GM19099 (cell line): ENCODE results near the gene THRA.
A peak's percentile ranks its signal among the peaks of the same experiment; 100 is the strongest.

Experiments
- POLR2A ChIP-seq: IDR thresholded peaks from 3 replicates; pipeline ENCODE4 v1.6.1; 2011; ENCODE audit warnings: low read depth; ENCODE audit not compliant: insufficient read length; ENCODE audit errors: extremely low read depth

Gene THRA

DNA sequence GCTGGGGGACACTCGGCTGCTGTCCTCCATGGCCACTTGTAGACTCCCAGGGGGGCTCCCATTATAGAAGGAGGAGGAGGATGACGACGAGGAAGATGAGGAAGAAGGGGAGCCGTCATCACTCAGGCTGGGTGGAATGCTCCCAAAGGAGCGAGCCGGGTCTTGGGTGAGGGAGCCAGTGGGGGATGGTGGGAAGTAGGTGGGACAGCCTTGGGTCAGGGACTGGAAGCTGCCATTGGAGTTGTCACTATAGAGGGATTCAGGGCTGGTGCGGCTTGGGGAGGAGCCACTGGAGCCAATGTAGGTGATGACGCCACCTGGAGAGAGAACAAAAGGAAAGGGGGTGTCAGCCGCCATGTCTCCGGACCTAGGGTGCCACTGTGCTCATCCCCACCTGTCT, 34.3 kb downstream of the THRA start:
- TF ChIP-seq POLR2A: no peak

DNA sequence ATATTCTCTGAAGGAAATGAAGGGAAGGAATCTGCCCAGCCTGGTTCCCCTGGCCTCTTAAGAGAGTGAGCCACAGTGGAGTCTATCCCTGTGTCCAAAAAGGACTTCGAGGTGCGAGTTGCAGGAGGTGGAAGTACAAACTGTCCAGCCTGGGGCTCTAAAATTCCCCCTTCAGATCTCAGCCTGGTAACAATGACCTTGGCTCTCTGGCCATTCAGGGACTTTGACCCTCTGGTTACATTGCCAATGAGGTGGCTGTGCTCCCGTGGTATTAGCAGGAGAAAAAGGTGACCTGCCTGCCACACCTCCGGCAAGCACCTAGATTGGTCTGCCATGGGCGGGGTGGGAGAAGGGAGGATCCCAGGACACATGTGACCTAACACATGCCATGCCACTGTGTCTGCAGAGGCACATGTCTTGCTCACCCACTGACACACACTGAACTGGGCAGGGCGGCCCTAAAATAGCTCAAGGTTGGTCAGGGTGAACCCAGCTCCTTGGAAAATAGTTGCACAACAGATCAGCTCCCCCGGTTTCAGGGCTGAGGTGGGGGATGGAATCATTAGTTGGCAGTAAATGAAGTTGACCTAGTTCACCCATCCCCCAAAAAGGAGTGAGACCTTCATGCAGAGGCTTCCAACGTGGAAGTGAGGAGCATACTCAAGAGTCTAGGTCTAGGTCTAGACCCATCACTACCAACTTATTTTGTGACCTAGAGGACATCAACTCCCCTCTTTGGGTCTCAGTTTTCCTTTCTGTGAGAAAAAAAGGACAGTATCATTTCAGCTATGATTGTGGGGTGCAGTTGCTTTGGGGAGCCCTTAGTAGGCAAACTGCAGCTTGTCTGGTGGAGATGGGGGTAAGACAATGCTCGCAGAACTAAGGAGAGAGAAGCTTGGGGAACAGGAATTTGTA, 35.4 kb downstream of the THRA start:
- no peak for TF ChIP-seq POLR2A

DNA sequence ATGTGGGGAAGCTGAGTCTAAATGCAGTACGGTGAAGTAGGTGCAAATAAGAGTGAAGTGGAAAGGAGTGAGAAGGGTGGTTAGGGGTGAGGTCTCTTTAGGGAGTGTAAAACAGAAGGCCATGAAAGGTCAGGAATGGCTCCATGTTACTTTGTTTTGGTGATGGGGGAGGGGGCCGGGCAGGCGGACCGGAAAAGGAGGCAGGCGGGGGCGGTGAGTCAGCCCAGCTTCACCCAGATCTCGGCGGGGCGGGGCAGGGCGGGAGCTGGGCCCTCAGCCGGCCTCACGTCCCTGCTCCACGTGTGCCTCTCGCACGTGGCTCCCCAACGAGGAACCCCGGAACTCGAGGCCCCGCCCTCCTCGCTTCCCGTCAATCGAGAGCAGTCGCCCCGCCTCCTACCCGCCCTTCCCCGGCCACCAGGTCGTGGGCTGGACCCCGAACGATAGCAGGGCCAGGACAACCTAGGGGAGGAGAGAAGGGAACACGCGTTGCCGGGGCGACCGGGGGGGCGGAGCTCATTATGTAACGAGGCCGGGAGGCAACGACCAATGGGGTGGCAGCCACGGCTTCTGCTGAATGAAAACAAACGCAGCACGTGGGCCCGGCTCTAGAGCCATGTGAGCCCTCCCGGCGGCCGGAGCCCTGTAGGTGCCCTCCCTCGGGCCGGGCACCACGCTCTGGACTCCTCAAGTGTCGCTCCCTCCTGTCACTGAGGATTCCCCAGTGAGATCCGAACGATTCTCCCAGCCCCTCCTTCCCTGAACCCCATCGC, 36.3 kb downstream of the THRA start:
- TF ChIP-seq POLR2A: no peak

DNA sequence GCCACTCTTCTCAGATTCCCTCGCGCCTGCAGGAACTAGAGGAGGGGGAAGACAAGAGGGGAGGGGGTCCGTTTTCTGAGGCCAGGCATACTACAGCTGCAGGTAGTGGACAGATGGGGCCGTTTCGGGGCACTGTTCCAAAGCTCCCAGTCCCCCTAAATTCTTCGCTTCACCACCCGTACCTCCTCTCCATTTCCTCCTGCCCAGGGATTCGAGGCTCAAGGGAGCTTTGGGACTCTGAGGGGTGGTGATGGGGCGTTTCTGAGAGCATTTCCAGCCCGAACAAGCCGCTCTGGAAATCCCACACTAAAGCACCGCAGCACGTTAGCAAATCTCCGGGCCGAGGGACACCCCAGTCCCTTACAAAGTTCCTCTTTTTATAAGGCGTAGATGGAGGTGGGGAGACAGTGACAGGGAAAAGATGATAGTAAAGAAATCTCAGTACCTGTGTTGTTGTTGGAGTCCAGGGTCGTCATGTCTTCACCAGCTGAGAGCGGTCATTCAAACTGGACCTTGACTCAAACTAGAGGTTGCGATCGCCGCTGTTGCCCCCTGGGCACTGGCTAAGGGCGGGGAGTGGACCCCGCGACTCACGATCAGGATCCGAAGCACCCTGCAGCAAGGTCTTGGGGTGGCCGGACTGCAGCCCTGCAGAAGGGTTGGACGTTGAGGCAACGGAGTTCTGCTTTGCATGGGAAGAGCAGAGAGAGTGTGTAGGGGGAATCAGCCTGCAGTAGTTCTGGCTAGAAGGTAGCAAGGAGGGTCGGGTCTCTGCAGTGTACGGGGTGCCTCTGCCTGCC, 37.1 kb downstream of the THRA start:
- TF ChIP-seq POLR2A: no peak

DNA sequence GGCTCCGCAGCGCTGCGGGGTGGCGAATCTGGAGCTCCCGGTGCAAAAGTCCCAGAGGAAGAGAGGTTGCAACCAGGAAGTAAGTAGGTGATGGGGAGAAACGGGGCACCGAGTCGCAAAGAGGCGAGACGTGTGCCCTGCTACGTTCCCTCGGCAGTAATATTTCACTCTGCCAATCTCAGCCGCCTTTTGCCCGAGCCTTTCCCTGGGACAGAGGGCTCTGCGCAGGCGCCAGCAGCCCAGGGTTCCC, 37.6 kb downstream of the THRA start, which contains the start of gene NR1D1:
TSS of gene NR1D1 (minus strand) at position 171 of the 250 bp plus-strand sequence. CDS start 495 bp downstream, outside the sequence.
- no peak for TF ChIP-seq POLR2A

DNA sequence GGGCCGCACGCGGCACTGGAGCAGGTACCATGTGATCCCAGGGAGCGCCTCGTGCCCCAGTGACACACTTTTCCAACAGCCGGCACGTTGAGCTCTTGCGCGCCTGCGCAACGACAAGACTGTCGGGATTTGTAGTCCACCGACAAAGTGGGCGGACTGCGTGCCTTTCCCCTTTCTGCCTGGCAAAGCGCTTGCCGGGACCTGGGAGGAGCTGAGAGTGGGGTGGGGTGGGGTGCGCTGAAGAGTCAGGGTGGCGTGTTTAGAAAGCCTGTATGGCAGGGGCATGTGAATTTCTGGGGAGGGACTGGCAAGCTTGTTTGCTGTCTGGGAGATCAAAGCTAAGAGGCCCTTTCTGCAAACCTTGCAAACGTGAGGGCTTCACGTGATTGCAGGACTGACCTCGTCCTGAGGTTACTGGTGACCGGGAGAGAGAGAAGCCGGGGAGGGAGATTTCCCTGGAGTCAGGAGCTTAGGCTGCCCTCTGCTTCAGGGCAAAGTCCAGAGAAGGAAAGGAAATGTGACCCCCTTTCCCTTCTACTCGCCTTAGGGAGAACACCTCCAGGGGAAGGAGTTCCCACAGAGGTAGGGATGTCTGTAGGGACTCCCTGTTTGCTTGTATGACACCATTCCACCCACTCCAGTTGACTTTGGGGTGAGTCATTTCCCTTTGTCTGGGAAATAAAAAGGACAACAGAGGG, 38.1 kb downstream of the THRA start:
- peak; percentile 55 for TF ChIP-seq POLR2A

DNA sequence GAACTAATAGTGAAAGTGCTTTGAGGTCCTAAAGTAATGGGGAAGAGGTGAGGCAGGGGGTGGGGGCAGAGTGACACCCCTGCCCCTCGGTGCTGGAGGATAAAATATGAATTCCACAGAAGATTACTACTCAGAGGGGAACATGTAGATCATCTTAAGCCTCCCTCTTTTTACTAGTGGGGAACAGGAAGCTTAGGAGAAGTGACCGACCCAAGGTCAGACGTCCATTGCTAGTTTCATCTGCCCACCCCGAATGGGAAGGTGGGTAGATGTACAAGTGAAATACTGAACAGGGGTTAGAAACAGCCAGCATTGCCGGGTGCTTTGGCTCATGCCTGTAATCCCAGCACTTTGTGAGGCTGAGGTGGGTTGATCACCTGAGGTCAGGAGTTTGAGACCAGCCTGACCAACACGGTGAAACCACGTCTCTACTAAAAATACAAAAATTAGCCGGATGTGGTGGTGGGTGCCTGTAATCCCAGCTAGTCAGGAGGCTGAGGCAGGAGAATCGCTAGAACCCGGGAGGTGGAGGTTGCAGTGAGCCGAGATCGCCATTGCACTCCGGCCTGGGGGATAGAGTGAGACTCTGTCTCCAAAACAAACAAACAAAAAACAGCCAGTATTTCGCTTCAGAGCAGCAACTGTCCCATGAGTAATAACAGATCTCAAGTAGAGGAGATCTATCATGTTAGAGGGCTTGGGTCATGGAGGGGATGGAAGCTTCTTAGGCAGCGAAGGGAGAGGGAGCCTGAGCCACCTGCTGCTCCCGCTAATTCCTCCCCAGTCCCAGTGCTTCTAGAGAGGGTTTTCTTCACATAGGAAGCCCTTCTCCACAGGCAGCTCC, 38.8 kb downstream of the THRA start:
- TF ChIP-seq POLR2A: no peak

DNA sequence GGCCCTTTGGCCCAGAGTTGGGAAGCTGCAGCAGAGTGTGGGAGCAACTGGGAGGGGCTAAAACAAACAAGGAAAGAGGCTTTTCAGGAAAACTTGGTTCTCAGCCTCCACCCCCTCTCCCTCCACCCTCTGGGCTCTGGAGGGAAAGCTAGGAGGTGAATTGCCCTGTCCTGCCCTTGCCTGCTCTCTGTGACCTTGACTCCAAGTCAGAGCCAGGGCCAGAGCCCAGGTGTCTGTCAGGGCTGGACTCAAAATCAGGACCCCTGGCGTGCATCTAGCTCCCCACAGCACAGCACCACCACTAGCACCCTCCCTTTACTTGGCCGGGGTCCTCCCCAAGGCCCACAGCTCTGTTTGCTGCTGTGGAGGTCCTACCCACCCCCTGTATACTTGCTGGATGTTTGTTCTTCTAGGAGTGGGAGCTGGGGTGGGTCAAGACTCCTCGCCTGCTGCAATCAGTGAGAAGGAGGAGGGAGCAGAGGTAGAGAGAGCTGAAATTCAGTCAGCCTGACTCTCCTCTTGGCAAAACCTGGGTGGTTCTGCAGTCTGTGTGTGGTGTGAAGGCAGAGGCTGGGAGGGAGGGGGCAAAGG, 40.4 kb downstream of the THRA start:
- TF ChIP-seq POLR2A: no peak

DNA sequence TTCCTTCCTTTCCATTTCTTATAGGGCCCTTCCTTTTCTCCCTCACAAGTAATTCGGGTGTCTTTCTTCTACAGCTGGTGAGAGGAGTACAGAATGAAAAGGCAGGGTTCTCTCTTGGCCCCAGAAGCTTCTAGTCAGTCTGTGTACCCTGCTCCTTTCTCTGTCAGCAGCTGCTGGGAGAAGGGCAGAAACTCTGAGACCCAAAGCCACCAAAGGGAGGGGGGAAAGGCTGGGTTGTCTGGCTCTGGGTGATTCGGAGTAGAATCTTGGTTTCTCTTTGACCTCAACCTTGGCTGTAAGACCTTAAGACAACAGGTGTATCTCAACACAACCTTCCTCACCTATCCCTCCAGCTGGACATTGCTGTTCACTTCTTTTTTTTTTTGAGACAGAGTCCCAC, 40.9 kb downstream of the THRA start:
- TF ChIP-seq POLR2A: no peak

DNA sequence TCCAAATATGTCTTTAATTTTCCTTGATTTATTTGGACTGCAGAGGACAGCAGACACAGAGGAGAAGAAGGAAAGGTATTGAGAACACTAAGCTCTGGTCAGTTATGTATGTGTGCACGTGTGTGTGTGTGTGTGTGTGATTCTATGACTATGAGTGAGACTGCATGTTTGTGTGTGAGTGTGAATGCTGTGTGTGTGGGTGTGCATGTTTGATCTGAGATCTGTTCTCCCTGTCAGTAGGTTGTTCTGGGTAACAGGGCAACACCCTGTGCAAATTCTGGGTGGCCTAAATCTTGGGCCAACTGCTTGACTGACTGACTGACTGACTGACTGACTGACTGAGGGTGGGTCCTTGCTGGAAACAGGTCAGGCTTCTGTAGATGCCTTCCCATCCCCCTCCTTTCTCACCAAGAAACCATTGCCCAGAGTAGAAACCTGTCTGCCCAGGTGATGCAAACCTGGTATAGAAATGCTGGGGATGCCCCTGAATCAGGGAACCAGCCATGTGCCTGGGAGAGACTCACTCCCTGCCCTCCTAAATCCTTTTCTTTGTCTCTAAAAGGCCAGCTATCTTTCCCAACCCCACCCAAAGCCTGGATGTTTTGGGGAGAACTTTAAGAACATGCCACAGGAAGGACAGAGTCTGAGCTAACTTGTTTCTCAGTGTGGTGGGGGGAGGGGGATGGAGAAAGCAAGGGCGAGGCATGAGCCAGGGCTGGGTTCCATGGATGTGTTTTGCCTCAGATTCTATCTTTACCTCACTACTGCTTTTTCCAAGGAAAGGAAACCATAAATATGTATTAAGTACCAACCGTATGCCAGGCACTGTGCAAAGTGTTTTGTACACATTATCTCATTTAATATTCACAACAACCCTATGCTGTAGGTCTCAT, 42.1 kb downstream of the THRA start:
- TF ChIP-seq POLR2A: no peak

DNA sequence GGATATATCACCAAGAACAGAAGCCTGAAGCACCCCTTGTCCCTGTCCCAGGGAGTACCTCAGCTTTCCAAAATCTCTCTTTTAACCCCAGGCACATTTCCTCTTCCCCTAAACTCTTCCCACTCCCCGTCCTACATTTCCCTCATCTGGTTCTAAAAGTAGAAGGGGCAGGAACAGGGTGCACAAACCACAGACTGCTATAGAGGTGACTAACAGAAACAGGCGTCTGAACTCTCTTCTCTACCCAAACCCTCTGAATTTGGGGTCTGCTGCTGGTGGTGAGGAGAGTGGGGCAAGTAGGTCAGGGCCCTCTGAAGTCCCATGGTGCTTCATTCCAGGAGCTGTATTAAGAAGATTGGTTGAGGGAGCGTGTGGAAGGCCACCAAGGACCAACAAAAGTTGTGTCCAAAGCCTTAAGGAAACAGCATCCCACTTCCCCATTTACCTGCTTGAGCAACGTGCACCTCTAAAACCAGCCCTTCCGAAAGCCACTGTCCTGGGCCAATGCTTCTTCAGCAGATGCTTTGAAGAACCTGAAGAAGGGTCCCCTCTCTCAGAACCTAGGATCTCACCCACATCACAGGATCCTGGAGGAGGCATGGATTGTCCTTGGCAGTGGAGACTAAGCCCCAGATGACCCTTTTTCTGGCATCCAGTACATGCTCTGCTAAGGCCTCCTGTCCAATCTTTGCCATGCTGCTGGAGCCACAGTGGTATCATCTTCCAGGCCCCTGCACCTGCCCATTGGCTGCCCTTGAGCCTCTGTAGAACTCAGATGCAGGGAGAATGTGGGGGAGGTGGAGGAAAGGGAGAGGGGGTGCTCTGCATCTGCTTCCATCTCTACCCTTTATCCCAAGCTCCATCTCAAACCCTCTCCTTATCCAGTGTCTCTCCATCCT, 43.3 kb downstream of the THRA start:
- no peak for TF ChIP-seq POLR2A
